GM12864 (cell line): Measurements from ENCODE around the gene ARHGDIB.

ENCODE experiments used
- DNase-seq: peaks from one replicate; pipeline ENCODE4 v3.0.0-alpha.2; 2011; ENCODE audit warnings: low read depth
- H3K4me3 ChIP-seq: 2 replicates; pipeline ENCODE4 v1.5.1; 2011; ENCODE audit warnings: mild to moderate bottlenecking, low read depth, low read length, control low read depth
- TF ChIP-seq, protein P1 (sequence below): IDR thresholded peaks from 2 replicates; pipeline ENCODE4 v1.5.1; 2011; ENCODE audit warnings: low read depth, mild to moderate bottlenecking, moderate library complexity, low read length, control low read depth, inconsistent platforms; ENCODE audit errors: missing control alignments

The ARHGDIB gene

GRCh38 chr12:15000575-15000974 is 39.2 kb upstream of the ARHGDIB start:
- TF ChIP-seq, protein P1, sequence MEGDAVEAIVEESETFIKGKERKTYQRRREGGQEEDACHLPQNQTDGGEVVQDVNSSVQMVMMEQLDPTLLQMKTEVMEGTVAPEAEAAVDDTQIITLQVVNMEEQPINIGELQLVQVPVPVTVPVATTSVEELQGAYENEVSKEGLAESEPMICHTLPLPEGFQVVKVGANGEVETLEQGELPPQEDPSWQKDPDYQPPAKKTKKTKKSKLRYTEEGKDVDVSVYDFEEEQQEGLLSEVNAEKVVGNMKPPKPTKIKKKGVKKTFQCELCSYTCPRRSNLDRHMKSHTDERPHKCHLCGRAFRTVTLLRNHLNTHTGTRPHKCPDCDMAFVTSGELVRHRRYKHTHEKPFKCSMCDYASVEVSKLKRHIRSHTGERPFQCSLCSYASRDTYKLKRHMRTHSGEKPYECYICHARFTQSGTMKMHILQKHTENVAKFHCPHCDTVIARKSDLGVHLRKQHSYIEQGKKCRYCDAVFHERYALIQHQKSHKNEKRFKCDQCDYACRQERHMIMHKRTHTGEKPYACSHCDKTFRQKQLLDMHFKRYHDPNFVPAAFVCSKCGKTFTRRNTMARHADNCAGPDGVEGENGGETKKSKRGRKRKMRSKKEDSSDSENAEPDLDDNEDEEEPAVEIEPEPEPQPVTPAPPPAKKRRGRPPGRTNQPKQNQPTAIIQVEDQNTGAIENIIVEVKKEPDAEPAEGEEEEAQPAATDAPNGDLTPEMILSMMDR: no peak
- no peak overlapping the region for H3K4me3 ChIP-seq
- DNase-seq: no peak

DNA sequence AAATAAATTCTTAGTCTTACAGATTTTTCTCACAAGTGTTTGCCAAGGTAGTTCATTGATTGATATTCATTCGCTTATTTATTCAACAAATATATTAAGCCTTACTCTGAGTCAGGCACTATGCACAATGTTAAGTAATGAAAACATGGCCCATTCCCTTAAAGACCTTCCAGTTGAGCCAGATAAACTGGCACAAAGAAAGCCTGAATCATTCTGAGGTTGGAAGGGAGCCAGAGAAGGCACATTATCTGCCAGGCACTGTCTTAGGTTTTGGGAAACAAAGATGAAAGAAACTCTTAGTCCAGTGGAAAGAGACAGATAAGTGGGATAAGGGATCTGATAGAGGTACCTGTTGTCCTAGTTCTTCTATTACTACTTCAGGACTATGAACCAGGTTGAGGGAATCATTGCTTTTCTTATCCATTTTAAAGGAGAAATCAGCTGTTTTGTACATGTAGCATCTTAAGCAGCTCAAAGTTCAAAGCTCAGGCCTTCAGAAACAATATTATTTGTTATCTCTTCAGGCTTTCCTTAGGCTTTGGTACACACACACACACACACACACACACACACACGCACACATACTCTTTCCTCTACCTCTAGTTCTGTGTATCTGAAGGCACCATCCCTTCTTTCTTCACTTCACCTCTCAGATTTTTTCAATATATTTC is 38.4 kb upstream of the ARHGDIB start:
- no peak overlapping the region for H3K4me3 ChIP-seq
- no peak for DNase-seq
- TF ChIP-seq, protein P1: no peak

GRCh38 chr12:14999021-14999694 is 37.8 kb upstream of the ARHGDIB start:
- no peak for DNase-seq
- TF ChIP-seq, protein P1: no peak
- H3K4me3 ChIP-seq: no peak overlapping the region

DNA sequence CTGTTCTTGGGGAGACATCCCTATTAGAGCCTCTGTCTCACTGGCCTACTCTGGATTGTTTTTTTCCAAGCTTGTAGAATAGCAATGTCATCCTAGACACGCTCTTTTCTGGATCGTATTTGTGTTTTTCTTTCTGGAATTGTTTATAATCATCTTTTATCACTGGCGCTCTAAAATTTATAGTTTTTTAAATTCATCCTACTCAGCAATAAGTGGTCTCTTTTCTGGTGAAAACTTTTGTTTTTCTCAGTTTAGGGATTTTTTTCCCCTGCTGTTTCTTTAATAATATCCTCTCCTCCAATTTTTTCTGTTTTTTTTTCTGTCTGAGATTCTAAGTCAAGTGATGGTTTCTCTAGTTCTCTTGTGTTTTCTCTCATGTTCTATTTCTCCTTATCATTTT is 36.6 kb upstream of the ARHGDIB start:
- no peak overlapping the region for H3K4me3 ChIP-seq
- DNase-seq: no peak
- TF ChIP-seq, protein P1: no peak

DNA sequence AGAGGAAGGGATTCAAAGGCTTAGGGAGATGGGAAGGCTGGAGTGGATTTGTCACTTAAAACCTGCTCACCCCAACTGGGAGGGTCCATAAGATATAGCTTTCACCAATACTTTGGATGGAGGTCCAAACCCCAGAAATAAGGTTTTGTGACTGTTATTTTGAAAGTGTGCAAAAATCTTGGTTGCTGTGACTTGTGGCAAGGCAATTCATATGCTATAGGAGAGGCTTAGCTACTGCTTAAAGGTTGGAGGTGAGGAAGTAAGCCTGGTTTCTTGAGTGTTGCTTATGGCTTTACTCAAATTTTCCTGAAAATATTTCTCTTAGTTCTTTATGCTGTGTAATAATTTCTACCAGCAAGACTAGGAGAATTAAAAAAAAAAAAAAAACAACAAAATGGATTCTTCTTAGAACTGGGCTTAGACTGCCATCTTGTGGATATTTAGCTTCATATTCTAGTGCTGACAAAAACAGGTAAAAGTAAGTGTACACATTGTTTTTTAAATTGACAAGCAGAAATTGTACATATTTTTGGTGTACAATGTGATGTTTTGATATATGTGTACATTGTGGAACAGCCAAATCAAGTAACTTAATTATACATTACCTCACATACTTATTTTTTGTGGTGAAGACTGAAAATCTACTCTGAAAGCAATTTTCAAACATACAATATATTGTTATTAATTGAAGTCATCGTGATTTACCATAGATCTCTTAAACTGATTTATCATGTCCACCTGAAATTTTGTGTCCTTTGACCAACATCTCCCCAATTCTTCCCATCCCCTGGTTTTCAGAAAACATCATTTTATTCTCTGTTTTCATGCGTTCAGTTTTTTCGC is 34.4 kb upstream of the ARHGDIB start:
- TF ChIP-seq, protein P1: peak; percentile 18
- no peak for DNase-seq
- H3K4me3 ChIP-seq: no peak overlapping the region

GRCh38 chr12:14994610-14995009 is 33.2 kb upstream of the ARHGDIB start:
- no peak overlapping the region for H3K4me3 ChIP-seq
- no peak for DNase-seq
- TF ChIP-seq, protein P1: no peak
